Renal cortical epithelial cell (primary cell): ENCODE data around the gene EGF. TPM values are rescaled to one million over a fixed set of nuclear protein-coding genes. Genes with fewer than 3 reads are reported as not detected.
"Not testable (repeated sequence)": the region's sequence is repeated elsewhere in the genome, so short reads cannot be mapped to it uniquely, and the experiment has no call there.

ENCODE experiments used
- DNase-seq: peaks from one replicate; pipeline ENCODE4 v3.0.0-alpha.2; 2011; ENCODE audit warnings: low read depth
- total RNA-seq: library from RNA; depleted of rRNA; stranded (reverse); fragments of >200 nt; gene quantifications from 2 replicates; pipeline ENCODE4 v1.2.3, GENCODE V29; 2014

The EGF gene
- total RNA-seq, 1 donor from 2014 or later, result 0.65 TPM

- no peak for DNase-seq
Measured at GRCh38 chr4:109914322-109914721, 1.6 kb downstream of the EGF start.

- peak; percentile 16 for DNase-seq
Measured at GRCh38 chr4:109915385-109916026, 2.8 kb downstream of the EGF start.

GRCh38 chr4:109916027-109916409 is 3.3 kb downstream of the EGF start:
- DNase-seq, result no peak

- DNase-seq, result peak; percentile 99
Measured at GRCh38 chr4:109921384-109921808, 8.7 kb downstream of the EGF start.

GRCh38 chr4:109925396-109925795 is 12.7 kb downstream of the EGF start:
- no peak for DNase-seq

DNA sequence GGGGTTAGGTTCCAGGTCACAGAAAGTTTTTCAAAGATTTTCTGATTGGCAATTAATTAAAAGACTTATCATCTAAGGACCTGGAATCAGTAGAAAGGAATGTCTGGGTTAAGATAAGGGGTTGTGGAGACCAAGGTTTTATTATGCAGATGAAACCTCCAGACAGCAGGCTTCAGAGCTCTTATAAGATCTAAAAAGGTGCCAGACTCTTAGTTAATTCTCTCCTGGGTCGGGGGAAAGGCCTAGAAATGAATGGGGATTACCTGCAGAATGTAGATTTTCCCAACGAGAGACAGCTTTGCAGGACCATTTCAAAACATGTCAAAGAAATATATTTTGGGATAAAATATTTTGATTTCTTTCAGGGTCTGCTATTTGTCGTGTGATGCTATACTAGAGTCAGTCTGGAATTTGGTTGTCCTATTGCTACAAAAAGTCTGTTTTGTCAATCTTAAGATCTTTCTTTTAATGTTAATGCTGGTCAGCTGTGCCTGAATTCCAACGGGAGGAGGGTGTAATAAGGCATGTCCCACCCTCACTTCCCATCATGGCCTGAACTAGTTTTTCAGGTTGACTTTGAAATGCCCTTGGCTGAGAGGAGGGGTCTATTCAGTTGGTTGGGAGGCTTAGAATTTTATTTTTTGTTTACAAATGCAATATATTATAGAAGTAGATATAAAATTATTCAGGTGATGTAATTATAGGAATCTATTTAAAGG is 15.8 kb downstream of the EGF start:
- no peak for DNase-seq

DNA sequence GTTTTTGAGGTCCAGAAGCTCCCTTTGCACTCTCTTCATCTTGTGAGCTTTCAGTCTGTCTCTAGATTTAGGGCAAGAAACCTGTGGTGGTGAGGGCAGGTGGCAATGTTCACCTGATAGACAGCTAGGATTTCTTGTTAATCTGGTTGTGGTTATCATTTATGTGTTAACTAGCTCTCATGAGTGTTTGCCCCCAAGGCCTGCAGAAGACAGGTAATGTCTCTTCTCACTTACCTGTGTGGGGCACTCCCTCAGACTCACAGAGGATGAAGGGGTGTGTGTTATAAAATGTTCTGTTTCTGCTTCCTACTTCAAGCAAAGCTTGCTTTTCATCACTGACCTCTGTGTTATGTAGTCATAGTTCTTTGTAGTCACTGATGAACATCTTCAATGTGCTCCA is 17.8 kb downstream of the EGF start:
- DNase-seq, result no peak

- DNase-seq, result no peak
Measured at GRCh38 chr4:109930872-109931271, 18.2 kb downstream of the EGF start.

DNA sequence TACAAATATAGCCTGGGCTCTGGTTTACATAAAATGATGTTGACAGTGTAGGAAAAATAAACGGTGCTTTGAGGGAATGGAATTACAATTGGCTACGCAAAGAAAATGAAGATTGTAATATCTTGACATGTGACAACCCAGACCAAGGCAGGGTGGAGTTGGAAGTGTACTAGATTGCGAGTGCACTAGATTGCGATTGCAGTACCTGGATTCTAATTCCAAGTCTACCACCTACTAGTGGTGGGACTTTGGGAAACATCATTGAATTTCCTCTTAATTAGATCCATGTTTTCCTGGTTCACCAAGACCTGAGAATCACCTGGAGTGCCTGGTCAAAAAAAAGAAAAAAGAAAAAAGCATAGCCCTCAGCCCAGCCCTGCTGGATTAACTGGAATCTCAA is 18.6 kb downstream of the EGF start:
- no peak for DNase-seq

DNA sequence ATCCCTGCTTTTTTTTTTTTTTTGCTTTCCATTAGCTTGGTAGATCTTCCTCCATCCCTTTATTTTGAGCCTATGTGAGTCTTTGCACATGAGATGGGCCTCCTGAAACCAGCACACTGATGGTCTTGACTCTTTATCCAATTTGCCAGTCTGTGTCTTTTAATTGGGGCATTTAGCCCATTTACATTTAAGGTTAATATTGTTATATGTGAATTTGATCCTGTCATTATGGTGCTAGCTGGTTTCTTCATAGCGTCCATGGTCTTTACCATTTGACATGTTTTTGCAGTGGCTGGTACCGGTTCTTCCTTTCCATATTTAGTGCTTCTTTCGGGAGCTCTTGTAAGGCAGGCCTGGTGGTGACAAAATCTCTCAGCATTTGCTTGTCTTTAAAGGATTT is 24.7 kb downstream of the EGF start:
- DNase-seq, result not testable (repeated sequence)

- no peak for DNase-seq
Measured at GRCh38 chr4:109939190-109939589, 26.5 kb downstream of the EGF start.

GRCh38 chr4:109942292-109942926 is 29.7 kb downstream of the EGF start:
- DNase-seq, result no peak

GRCh38 chr4:109943745-109944144 is 31.1 kb downstream of the EGF start:
- no peak for DNase-seq

DNA sequence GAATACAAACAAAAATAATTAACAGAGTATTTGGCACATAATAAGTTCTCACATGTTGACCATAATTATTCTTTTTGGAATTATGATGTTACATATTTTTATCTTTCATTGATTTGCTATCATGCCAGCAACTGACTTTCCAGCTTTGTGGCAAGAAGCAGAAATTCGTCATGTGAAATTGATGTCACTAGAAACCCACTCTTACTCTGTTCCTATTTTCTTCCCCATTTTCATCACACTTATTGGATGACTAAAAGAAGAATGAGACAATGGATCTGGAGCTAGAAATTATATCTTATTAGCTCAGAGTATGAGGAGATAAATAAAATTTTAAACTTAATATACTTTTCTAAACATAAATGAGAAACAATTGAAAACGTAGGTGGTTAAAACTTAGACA is 31.9 kb downstream of the EGF start:
- DNase-seq, result no peak

DNA sequence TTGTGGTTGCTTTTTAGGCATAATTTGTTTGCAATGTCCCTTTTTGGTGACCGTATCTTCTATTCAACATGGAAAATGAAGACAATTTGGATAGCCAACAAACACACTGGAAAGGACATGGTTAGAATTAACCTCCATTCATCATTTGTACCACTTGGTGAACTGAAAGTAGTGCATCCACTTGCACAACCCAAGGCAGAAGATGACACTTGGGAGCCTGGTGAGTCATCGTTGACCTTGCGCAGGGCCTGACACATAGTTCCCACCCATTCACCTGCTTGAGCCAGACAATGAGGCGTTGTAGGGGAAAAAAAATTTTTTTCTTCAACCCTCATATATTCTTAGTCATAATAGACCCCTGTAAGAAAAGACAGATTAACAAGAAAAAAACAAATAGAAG is 32.4 kb downstream of the EGF start:
- no peak for DNase-seq

- no peak for DNase-seq
Measured at GRCh38 chr4:109946120-109946519, 33.4 kb downstream of the EGF start.

GRCh38 chr4:109947457-109947856 is 34.8 kb downstream of the EGF start:
- DNase-seq, result peak; percentile 18

GRCh38 chr4:109947918-109948317 is 35.2 kb downstream of the EGF start:
- no peak for DNase-seq

DNA sequence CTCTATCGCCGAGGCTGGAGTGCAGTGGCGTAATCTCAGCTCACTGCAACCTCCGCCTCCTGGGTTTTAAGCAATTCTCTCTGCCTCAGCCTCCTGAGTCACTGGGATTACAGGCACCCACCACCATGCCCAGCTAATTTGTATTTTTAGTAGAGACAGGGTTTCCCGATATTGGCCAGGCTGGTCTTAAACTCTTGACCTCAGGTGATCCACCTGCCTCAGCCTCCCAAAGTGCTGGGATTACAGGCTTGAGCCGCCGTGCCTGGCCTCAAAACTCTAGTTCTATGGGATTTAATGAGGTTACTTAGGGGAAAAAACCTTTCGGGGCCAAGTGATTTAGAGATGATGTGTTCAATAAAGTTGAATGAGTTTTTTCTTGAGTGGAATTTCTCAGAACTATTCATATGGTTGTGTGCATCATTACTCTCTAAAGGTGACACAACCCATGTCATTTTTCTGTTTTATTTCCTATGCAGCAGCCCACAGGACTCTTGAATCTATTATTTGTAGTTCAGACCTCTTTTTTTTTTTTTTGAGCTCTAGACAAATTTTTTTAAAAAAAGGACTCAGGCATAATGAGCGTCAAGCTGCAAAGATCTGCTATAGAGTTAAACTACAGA is 36.5 kb downstream of the EGF start:
- DNase-seq, result not testable (repeated sequence)

DNA sequence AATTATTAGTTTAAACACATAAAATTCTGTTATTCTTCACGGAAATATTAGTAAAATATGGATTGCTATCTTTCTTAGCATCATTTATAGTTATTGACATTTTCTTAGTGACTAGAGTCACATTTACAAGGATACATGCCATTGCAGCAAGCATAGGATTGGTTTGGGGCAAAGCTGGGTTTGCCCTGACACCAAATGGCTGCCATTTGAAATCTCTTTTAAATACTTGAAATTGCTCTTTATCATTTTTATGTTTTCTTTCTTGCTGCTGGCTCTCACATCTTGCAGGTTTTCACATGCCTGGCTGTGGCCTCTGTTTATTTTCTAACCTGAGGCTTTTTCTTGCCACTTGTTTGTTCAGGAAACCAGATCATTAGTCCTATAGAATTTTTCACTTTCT is 39.9 kb downstream of the EGF start:
- DNase-seq, result no peak

GRCh38 chr4:109953556-109953955 is 40.9 kb downstream of the EGF start:
- DNase-seq, result no peak

- DNase-seq, result no peak
Measured at GRCh38 chr4:109955146-109955545, 42.5 kb downstream of the EGF start.

- no peak for DNase-seq
Measured at GRCh38 chr4:109957227-109957626, 44.5 kb downstream of the EGF start.
